ENCODE measurements around the gene SLC35A3.

GRCh38 chr1:100053727-100054126, 83.9 kb downstream of the SLC35A3 start:
- TF ChIP-seq, protein P1, sequence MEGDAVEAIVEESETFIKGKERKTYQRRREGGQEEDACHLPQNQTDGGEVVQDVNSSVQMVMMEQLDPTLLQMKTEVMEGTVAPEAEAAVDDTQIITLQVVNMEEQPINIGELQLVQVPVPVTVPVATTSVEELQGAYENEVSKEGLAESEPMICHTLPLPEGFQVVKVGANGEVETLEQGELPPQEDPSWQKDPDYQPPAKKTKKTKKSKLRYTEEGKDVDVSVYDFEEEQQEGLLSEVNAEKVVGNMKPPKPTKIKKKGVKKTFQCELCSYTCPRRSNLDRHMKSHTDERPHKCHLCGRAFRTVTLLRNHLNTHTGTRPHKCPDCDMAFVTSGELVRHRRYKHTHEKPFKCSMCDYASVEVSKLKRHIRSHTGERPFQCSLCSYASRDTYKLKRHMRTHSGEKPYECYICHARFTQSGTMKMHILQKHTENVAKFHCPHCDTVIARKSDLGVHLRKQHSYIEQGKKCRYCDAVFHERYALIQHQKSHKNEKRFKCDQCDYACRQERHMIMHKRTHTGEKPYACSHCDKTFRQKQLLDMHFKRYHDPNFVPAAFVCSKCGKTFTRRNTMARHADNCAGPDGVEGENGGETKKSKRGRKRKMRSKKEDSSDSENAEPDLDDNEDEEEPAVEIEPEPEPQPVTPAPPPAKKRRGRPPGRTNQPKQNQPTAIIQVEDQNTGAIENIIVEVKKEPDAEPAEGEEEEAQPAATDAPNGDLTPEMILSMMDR (IDR thresholded peaks at IDR 0.05) = no peak
- TF ChIP-seq POLR2A (IDR thresholded peaks at IDR 0.05) = no peak

Data from thyroid gland (tissue), 4 donors.